GM23338 (cell line): ENCODE measurements around the gene AZU1.

Experiments used
- CREB1 ChIP-seq: fragments of 250-450 bp; sonication (Bioruptor Pico); IDR thresholded peaks from 2 replicates; pipeline ENCODE4 v1.5.0; 2020; ENCODE audit warnings: low read depth, mild to moderate bottlenecking, moderate library complexity
- CTCF ChIP-seq, 2 experiments: fragments of 200-600 bp in 1 of 2; sonication (generic) in 1 of 2; conservative IDR thresholded peaks; 2 replicates each; pipeline versions ENCODE4 v1.5.1 to v1.6.1; 2016 to 2017; ENCODE audit warnings: antibody characterized with exemption in 2 of 2, low read depth in 2 of 2, mild to moderate bottlenecking in 2 of 2, moderate library complexity in 1 of 2
- ETS1 ChIP-seq: IDR thresholded peaks from 2 replicates; pipeline ENCODE4 v1.6.1; 2016; ENCODE audit warnings: antibody characterized with exemption
- EZH2 ChIP-seq: fragments of 200-600 bp; sonication (generic); IDR thresholded peaks from one replicate; pipeline ENCODE4 v1.8.0; 2017; ENCODE audit warnings: antibody characterized with exemption, mild to moderate bottlenecking, low read depth; ENCODE audit not compliant: unreplicated experiment
- EZH2phosphoT487 ChIP-seq: fragments of 200-600 bp; sonication (generic); IDR thresholded peaks from one replicate; pipeline ENCODE4 v1.8.1; 2018; ENCODE audit warnings: antibody characterized with exemption; ENCODE audit not compliant: unreplicated experiment
- JUNB ChIP-seq: IDR thresholded peaks from one replicate; pipeline ENCODE4 v1.6.1; 2016; ENCODE audit warnings: antibody characterized with exemption; ENCODE audit not compliant: unreplicated experiment
- NANOG ChIP-seq: IDR thresholded peaks from 2 replicates; pipeline ENCODE4 v1.6.1; 2016; ENCODE audit warnings: antibody characterized with exemption, borderline replicate concordance
- POLR2AphosphoS5 ChIP-seq: IDR thresholded peaks from 2 replicates; pipeline ENCODE4 v1.6.1; 2016; ENCODE audit warnings: antibody characterized with exemption, low read depth
- REST ChIP-seq: IDR thresholded peaks from one replicate; pipeline ENCODE4 v1.6.1; 2018; ENCODE audit warnings: antibody characterized with exemption; ENCODE audit not compliant: unreplicated experiment
- ZNF114 ChIP-seq: fragments of 250-450 bp; sonication (Bioruptor Pico); IDR thresholded peaks from 2 replicates; pipeline ENCODE4 v1.5.0; 2020; ENCODE audit warnings: mild to moderate bottlenecking, moderate library complexity
- ZNF462 ChIP-seq: fragments of 250-450 bp; sonication (Bioruptor Pico); IDR thresholded peaks from 2 replicates; pipeline ENCODE4 v1.5.0; 2020; ENCODE audit warnings: mild to moderate bottlenecking, moderate library complexity

DNA sequence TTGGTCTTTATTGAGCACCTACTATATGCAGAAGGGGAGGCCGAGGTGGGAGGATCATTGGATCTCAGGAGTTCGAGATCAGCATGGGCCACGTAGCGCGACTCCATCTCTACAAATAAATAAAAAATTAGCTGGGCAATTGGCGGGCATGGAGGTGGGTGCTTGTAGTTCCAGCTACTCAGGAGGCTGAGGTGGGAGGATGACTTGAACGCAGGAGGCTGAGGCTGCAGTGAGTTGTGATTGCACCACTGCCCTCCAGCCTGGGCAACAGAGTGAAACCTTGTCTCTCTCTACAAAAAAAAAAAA is 35.6 kb downstream of the AZU1 start:
- TF ChIP-seq CTCF (conservative IDR thresholded peaks at IDR 0.05; ENCODE audit: low read depth in 2 of 2) (no peak), EZH2 (no peak), ETS1 (no peak), EZH2phosphoT487 (no peak), POLR2AphosphoS5 (no peak), NANOG (no peak), JUNB (no peak), REST (no peak), ZNF114 (no peak), ZNF462 (CRISPR knock-in tag) (no peak), CREB1 (CRISPR knock-in tag) (no peak)
